H1 (cell line): ENCODE results near the gene NUDT6. TPM values are rescaled to one million over a fixed set of nuclear protein-coding genes. Genes with fewer than 3 reads are reported as not detected.
A peak's percentile ranks its signal among the peaks of the same experiment; 100 is the strongest.

Source experiments
- CTCF ChIA-PET: fragments of 300-600 bp; sonication (Branson Sonifier 250); formaldehyde crosslinking; loops from one replicate; lab custom pipeline; 2021; ENCODE audit not compliant: partially characterized antibody; lab: Charles Lee
- POLR2A ChIA-PET: fragments of 300-600 bp; sonication (Branson Sonifier 250); formaldehyde crosslinking; loops from one replicate; lab custom pipeline; 2021; ENCODE audit warnings: inconsistent platforms; ENCODE audit not compliant: partially characterized antibody; lab: Charles Lee
- DNase-seq, 2 experiments: peaks; one replicate each; pipeline versions ENCODE4 v3.0.0 to v3.0.0-alpha.2; 2010 to 2022; ENCODE audit warnings: low spot score in 2 of 2, low read depth in 1 of 2, mixed read lengths in 1 of 2
- FAIRE-seq: peaks from 2 replicates; lab custom pipeline; 2011; peaks lifted over from hg19 to GRCh38; lab: Jason Lieb, UNC
- H2AFZ ChIP-seq: 2 replicates; pipeline ENCODE4 v1.8.1; 2012; ENCODE audit warnings: low read length, inconsistent platforms
- H2AK5ac ChIP-seq: 2 replicates; pipeline ENCODE4 v1.6.1; 2013; ENCODE audit warnings: low read depth, low read length
- H2BK120ac ChIP-seq: replicated peaks from 2 replicates; pipeline ENCODE3; 2013; ENCODE audit warnings: low read depth, low read length, inconsistent platforms
- H2BK12ac ChIP-seq: 2 replicates; pipeline ENCODE4 v1.6.1; 2013; ENCODE audit warnings: low read depth, low read length
- H2BK15ac ChIP-seq: 2 replicates; pipeline ENCODE4 v1.6.1; 2013; ENCODE audit warnings: low read length
- H2BK20ac ChIP-seq: 2 replicates; pipeline ENCODE4 v1.6.1; 2013; ENCODE audit warnings: low read length
- H2BK5ac ChIP-seq: 2 replicates; pipeline ENCODE4 v1.6.1; 2013; ENCODE audit warnings: low read depth, low read length
- H3K14ac ChIP-seq: 2 replicates; pipeline ENCODE4 v1.6.1; 2013; ENCODE audit warnings: inconsistent platforms; ENCODE audit not compliant: insufficient read length
- H3K18ac ChIP-seq: 2 replicates; pipeline ENCODE4 v1.6.1; 2013; ENCODE audit warnings: low read length; ENCODE audit errors: extremely low read depth
- H3K23ac ChIP-seq: 2 replicates; pipeline ENCODE4 v1.6.1; 2013; ENCODE audit warnings: inconsistent platforms; ENCODE audit not compliant: insufficient read length
- H3K23me2 ChIP-seq: 2 replicates; pipeline ENCODE4 v1.6.1; 2013; ENCODE audit warnings: low read depth, low read length
- H3K27ac ChIP-seq: 2 replicates; pipeline ENCODE4 v1.6.1; 2011; ENCODE audit warnings: low read depth, low read length, inconsistent platforms
- H3K27me3 ChIP-seq, 4 experiments: replicated peaks in 1 of 4; 1 replicate in 1 of 4; 2 replicates in 3 of 4; pipeline versions ENCODE4 v1.6.1 to v1.8.1; 2011 to 2013; ENCODE audit warnings: low read length in 3 of 4, mild to moderate bottlenecking in 3 of 4, inconsistent platforms in 2 of 4, mixed read lengths in 2 of 4, moderate library complexity in 1 of 4; ENCODE audit not compliant: control insufficient read depth in 3 of 4, insufficient read depth in 3 of 4; ENCODE audit errors: extremely low read depth in 1 of 4
- H3K36me3 ChIP-seq, 4 experiments: 2 replicates each; pipeline versions ENCODE4 v1.6.1 to v1.8.1; 2011 to 2013; ENCODE audit warnings: mild to moderate bottlenecking in 4 of 4, low read length in 3 of 4, moderate library complexity in 2 of 4, control low read depth in 1 of 4, inconsistent platforms in 1 of 4; ENCODE audit not compliant: insufficient read depth in 4 of 4, control insufficient read depth in 2 of 4
- H3K4ac ChIP-seq: replicated peaks from 2 replicates; pipeline ENCODE3; 2013; ENCODE audit warnings: low read length, low read depth, mixed read lengths, inconsistent platforms; ENCODE audit not compliant: insufficient read length
- H3K4me1 ChIP-seq, 4 experiments: replicated peaks in 1 of 4; 1 replicate in 1 of 4; 2 replicates in 3 of 4; pipeline versions ENCODE4 v1.6.1 to v1.8.1; 2011 to 2013; ENCODE audit warnings: low read length in 3 of 4, inconsistent platforms in 2 of 4, mixed read lengths in 1 of 4; ENCODE audit not compliant: insufficient read depth in 4 of 4, control insufficient read depth in 3 of 4
- H3K4me2 ChIP-seq, 2 experiments: 2 replicates each; pipeline versions ENCODE4 v1.6.1 to v1.8.1; 2011 to 2013; ENCODE audit warnings: low read depth in 2 of 2, low read length in 2 of 2, control low read depth in 1 of 2, inconsistent platforms in 1 of 2, mild to moderate bottlenecking in 1 of 2; ENCODE audit not compliant: insufficient read depth in 1 of 2
- H3K4me3 ChIP-seq, 4 experiments: fragments of 200-600, 300-600 bp in 1 of 4; sonication (generic), shearing (Covaris generic), sonication (Bioruptor Twin) in 1 of 4; 2 replicates each; pipeline versions ENCODE4 v1.5.1 to v1.8.1; 2011 to 2016; ENCODE audit warnings: low read length in 4 of 4, low read depth in 3 of 4, control low read depth in 2 of 4, inconsistent platforms in 2 of 4, mild to moderate bottlenecking in 2 of 4, mixed read lengths in 1 of 4, moderate library complexity in 1 of 4; ENCODE audit not compliant: insufficient read depth in 2 of 4; ENCODE audit errors: extremely low read depth in 1 of 4
- H3K56ac ChIP-seq: replicated peaks from 2 replicates; pipeline ENCODE3; 2013; ENCODE audit warnings: low read depth, mild to moderate bottlenecking, mixed read lengths, low read length, inconsistent platforms; ENCODE audit not compliant: insufficient read length
- H3K79me1 ChIP-seq: 2 replicates; pipeline ENCODE4 v1.6.1; 2013; ENCODE audit warnings: low read depth, low read length, control low read depth
- H3K79me2 ChIP-seq, 2 experiments: 2 replicates each; pipeline versions ENCODE4 v1.6.1 to v1.8.1; 2012 to 2013; ENCODE audit warnings: low read length in 2 of 2, mild to moderate bottlenecking in 2 of 2, inconsistent platforms in 1 of 2; ENCODE audit not compliant: insufficient read depth in 2 of 2, control insufficient read depth in 1 of 2
- H3K9ac ChIP-seq, 4 experiments: replicated peaks in 1 of 4; 1 replicate in 1 of 4; 2 replicates in 3 of 4; pipeline versions ENCODE4 v1.6.1 to v1.8.1; 2011 to 2013; ENCODE audit warnings: low read depth in 3 of 4, low read length in 3 of 4, control low read depth in 2 of 4, mild to moderate bottlenecking in 2 of 4, moderate library complexity in 2 of 4, inconsistent platforms in 1 of 4; ENCODE audit errors: extremely low read depth in 1 of 4
- H3K9me3 ChIP-seq, 2 experiments: 2 replicates each; pipeline versions ENCODE4 v1.6.1 to v1.8.1; 2012 to 2013; ENCODE audit warnings: mild to moderate bottlenecking in 2 of 2, moderate library complexity in 2 of 2, control low read depth in 1 of 2, inconsistent platforms in 1 of 2, low read depth in 1 of 2, low read length in 1 of 2, mixed read lengths in 1 of 2; ENCODE audit not compliant: insufficient read depth in 2 of 2
- H4K20me1 ChIP-seq, 2 experiments: replicated peaks in 1 of 2; 2 replicates each; pipeline versions ENCODE3 to v1.8.1; 2011 to 2013; ENCODE audit warnings: inconsistent platforms in 2 of 2, low read length in 2 of 2, mild to moderate bottlenecking in 1 of 2; ENCODE audit not compliant: insufficient read depth in 2 of 2, control insufficient read depth in 1 of 2
- H4K5ac ChIP-seq: 2 replicates; pipeline ENCODE4 v1.6.1; 2013; ENCODE audit warnings: low read length, low read depth, mixed read lengths, inconsistent platforms; ENCODE audit not compliant: insufficient read length
- H4K8ac ChIP-seq: 2 replicates; pipeline ENCODE4 v1.8.0; 2013; ENCODE audit warnings: mild to moderate bottlenecking, moderate library complexity, low read length, inconsistent platforms; ENCODE audit not compliant: insufficient read depth; ENCODE audit errors: extremely low read depth
- H4K91ac ChIP-seq: replicated peaks from 2 replicates; pipeline ENCODE3; 2013; ENCODE audit warnings: low read length, mixed read lengths, inconsistent platforms; ENCODE audit not compliant: insufficient read length
- CREB1 ChIP-seq: IDR thresholded peaks from 2 replicates; pipeline ENCODE4 v1.6.1; 2012; ENCODE audit warnings: inconsistent platforms
- SIN3A ChIP-seq, 2 experiments: IDR thresholded peaks in 1 of 2; conservative IDR thresholded peaks in 1 of 2; 2 replicates each; pipeline ENCODE4 v1.6.1; 2011 to 2012; ENCODE audit warnings: low read length in 2 of 2, improper control_type of control experiment in 1 of 2, low read depth in 1 of 2, mild to moderate bottlenecking in 1 of 2
- ZNF274 ChIP-seq: IDR thresholded peaks from 2 replicates; pipeline ENCODE4 v1.7.0; 2012; ENCODE audit warnings: low read length, borderline replicate concordance; ENCODE audit errors: extremely low read depth
- WGBS, 2 experiments: shearing (Covaris generic) in 1 of 2; methylation state at CpG; one replicate each; pipeline versions ENCODE4 v1.1.6 to v1.1.7; 2013 to 2015; ENCODE audit warnings: low lambda C conversion rate in 2 of 2, mixed read lengths in 2 of 2, inconsistent platforms in 1 of 2, low coverage in 1 of 2, missing lambda C conversion rate in 1 of 2; ENCODE audit not compliant: insufficient replicate concordance in 2 of 2, insufficient coverage in 1 of 2, insufficient read length in 1 of 2; ENCODE audit errors: extremely low coverage in 1 of 2, missing lambda C conversion rate in 1 of 2; 5-methylcytosine and 5-hydroxymethylcytosine counted together
- polyA plus RNA-seq, 7 experiments: library from polyadenylated mRNA; depleted of rRNA in 3 of 7; stranded (reverse) in 5 of 7; unstranded in 2 of 7; fragments of >200 nt in 5 of 7; fragments of 200-250 nt in 2 of 7; gene quantifications; 1 replicate in 5 of 7; 2 replicates in 1 of 7; 4 replicates in 1 of 7; pipeline versions ENCODE4 v1.2.1 to v1.2.3, GENCODE V29; 2011 to 2013; ENCODE audit warnings: missing spikeins in 2 of 7, mixed read lengths in 2 of 7
- total RNA-seq: library from RNA; stranded (reverse); fragmentation: NEBNext Ultra II Directional; extraction: Animal tissue kit (Norgen Biotek cat#: 25700); gene quantifications from 2 replicates; pipeline ENCODE4 v1.2.1, GENCODE V29; 2021

Gene NUDT6
- total and polyA plus RNA-seq, 2 of the 8 experiments (the other 6 are each of a cell fraction or from before 2014, with no cell fraction given): 5.0 to 12.4 TPM

- Histone ChIP-seq H3K27ac (no peak overlapping the region), H3K4me1 (peaks cover 3 to 34% (median 15%) of the 10 kb centered on the region in 4 experiments; a peak in 6 of 7 replicates), H3K23me2 (no peaks in the 10 kb centered on the region), H3K9ac (no peak overlapping the region), H4K8ac (no peak overlapping the region), H3K56ac (no peak overlapping the region), H3K23ac (no peak overlapping the region), H4K20me1 (peaks cover 28 to 34% of the 10 kb centered on the region in 2 experiments), H3K79me1 (peaks cover 17% of the 10 kb centered on the region), H3K14ac (no peak overlapping the region), H3K27me3 (no peaks in the 10 kb centered on the region), H2BK15ac (no peak overlapping the region), H3K36me3 (peaks cover 0 to 49% (median 12%) of the 10 kb centered on the region in 4 experiments; a peak in 5 of 8 replicates), H3K4ac (no peak overlapping the region), H2AK5ac (no peak overlapping the region), H4K5ac (no peak overlapping the region), H2BK5ac (no peak overlapping the region; the same call in 1 of the 2 replicates), H2BK12ac (no peak overlapping the region), H3K4me3 (no peak overlapping the region), H2BK120ac (no peak overlapping the region), H4K91ac (no peak overlapping the region), H3K79me2 (peaks cover 65 to 99% of the 10 kb centered on the region in 2 experiments), H3K9me3 (no peaks in the 10 kb centered on the region), H3K18ac (peak overlapping the region; percentile 71; the same call in 1 of the 2 replicates), H3K4me2 (no peak overlapping the region; a peak in 1 of 4 replicates), H2AFZ (no peak overlapping the region), H2BK20ac (no peak overlapping the region)
- no peak for TF ChIP-seq SIN3A (conservative IDR thresholded peaks at IDR 0.05 in 1 of 2, IDR thresholded peaks at IDR 0.05 in 1 of 2; ENCODE audit: low read depth in 1 of 2, low read length in 2 of 2)
- TF ChIP-seq CREB1: no peak
- no peak for TF ChIP-seq ZNF274
- 76% methylated on average over 1 of the region's 1 CpG; no CpG with 5 or more reads in 1 of the 2 experiments for WGBS, 2 experiments
- FAIRE-seq (peak; percentile 62), DNase-seq (no peak)
- CTCF ChIA-PET: interaction anchor here (0.7 kb wide), 1 partner anchor 90 kb away, joined by 4 read pairs; no protein-coding TSS in a partner anchor
- POLR2A ChIA-PET: interaction anchor here (1.7 to 19.7 kb wide), 2 partner anchors 9 to 16 kb away, joined by 7 to 278 read pairs; partner anchors contain the start of gene FGF2
Measured at GRCh38 chr4:122847931-122848330, 74.5 kb downstream of the NUDT6 start.
